Psoas muscle (tissue), 8 donors: ENCODE results near the gene RGS3. TPM values are rescaled to one million over a fixed set of nuclear protein-coding genes. Genes with fewer than 3 reads are reported as not detected.

Experiments used
- ATAC-seq, 4 donors: fragments of 200-7000 bp; cut with Tn5 transposase; one replicate each; pipeline ENCODE4 v1.9.1; 2020; ENCODE audit warnings: moderate library complexity in 3 of 4, mild to moderate bottlenecking in 2 of 4
- DNase-seq, 2 donors: peaks; one replicate each; pipeline ENCODE4 v3.0.0-alpha.2; 2020
- H3K27ac ChIP-seq: fragments of 200-600 bp; one replicate; pipeline ENCODE4 v1.8.0; 2022
- H3K27me3 ChIP-seq, 3 donors: fragments of 200-600 bp in 1 of 3; one replicate each; pipeline versions ENCODE4 v1.6.1 to v1.8.0; 2013 to 2022; ENCODE audit warnings: low read length in 2 of 3, mild to moderate bottlenecking in 2 of 3, moderate library complexity in 1 of 3; ENCODE audit not compliant: insufficient read depth in 3 of 3
- H3K36me3 ChIP-seq, 2 donors: fragments of 200-600 bp in 1 of 2; one replicate each; pipeline versions ENCODE4 v1.6.1 to v1.8.0; 2013 to 2022; ENCODE audit warnings: low read depth in 1 of 2, mild to moderate bottlenecking in 1 of 2, moderate library complexity in 1 of 2; ENCODE audit not compliant: insufficient read depth in 1 of 2
- H3K4me1 ChIP-seq: fragments of 200-600 bp; one replicate; pipeline ENCODE4 v1.8.0; 2022
- H3K4me3 ChIP-seq: fragments of 200-600 bp; one replicate; pipeline ENCODE4 v1.8.0; 2022; ENCODE audit warnings: mild to moderate bottlenecking
- H3K9me3 ChIP-seq: fragments of 200-600 bp; one replicate; pipeline ENCODE4 v1.8.0; 2022
- CTCF ChIP-seq: fragments of 200-600 bp; IDR thresholded peaks from one replicate; pipeline ENCODE4 v1.8.0; 2022; ENCODE audit warnings: antibody characterized with exemption
- WGBS, 3 donors: extraction: QIAGEN DNeasy Blood & Tissue Kit; methylation state at CpG; one replicate each; pipeline versions ENCODE4 v1.1.6 to v1.1.7; 2013; 5-methylcytosine and 5-hydroxymethylcytosine counted together
- intact Hi-C, 2 donors: fragments of 100-400 bp; cut with DNase I; formaldehyde crosslinking; loops; one replicate each; pipeline versions ENCODE4 v1.11.0 to v1.14.2; 2022
- polyA plus RNA-seq, 3 donors: library from polyadenylated mRNA; stranded (reverse); fragments of 200-250 nt; gene quantifications; one replicate each; pipeline ENCODE4 v1.2.3, GENCODE V29; 2013
- total RNA-seq, 4 donors: library from RNA; stranded (reverse); fragmentation: NEBNext Ultra II Directional in 2 of 4; extraction: Animal tissue kit (Norgen Biotek cat#: 25700) in 2 of 4; gene quantifications; one replicate each; pipeline versions ENCODE4 v1.2.1 to v1.2.4, GENCODE V29; 2021 to 2023
- donor health status: healthy with polysubstance abuse.
- donor health status: DM: no; HTN: no; CAD: no; lungs with moderate emphysema.
- donor health status: Bipolar disorder and iron deficiency.
- donor health status: healthy.
- donor health status: DM: yes; HTN: yes; CAD: no.
- donor health status: DM: no; HTN: no; CAD: no.
- donor health status: DM: no; HTN: no; CAD: no.
- donor health status: DM: yes; HTN: yes; CAD: no.

RGS3 gene
- total and polyA plus RNA-seq, 7 donors: 7.1 to 38.1 (median 14.6) TPM

DNA sequence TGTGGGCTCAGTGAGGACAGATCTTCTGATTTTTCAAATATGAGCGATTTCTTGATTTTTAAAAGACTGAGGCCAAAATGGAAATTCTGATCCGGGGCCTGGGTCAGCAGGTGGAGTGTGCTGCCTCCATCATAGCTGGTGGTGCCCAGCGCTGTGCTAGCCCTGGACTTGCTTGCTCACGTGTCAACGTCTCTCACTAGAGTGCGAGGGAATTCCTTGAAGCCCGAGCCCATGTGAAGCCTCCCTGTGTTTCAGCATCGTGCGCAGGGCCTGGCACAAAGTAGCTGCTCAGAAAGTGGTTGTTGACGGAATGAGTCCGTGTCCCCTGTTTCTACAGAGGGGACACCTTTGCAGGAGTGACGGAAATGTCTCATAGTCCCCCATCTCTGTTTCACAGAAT lies 50.5 kb downstream of the RGS3 start:
- H3K36me3 ChIP-seq: peaks cover 0 to 19% of the 10 kb centered on the region in 2 donors
- no peak for ATAC-seq
- 95 to 97% (median 97%) methylated on average over 12 of the region's 12 CpGs for WGBS, 3 donors

GRCh38 chr9:113514748-113515147 lies 51.2 kb downstream of the RGS3 start:
- 77 to 86% (median 82%) methylated on average over 5 to 6 of the region's 6 CpGs for WGBS, 3 donors
- Histone ChIP-seq H3K9me3 (no peaks in the 10 kb centered on the region), H3K4me3 (no peak overlapping the region), H3K36me3 (peaks cover 0 to 19% of the 10 kb centered on the region in 2 donors), H3K27ac (no peak overlapping the region), H3K27me3 (no peaks in the 10 kb centered on the region), H3K4me1 (peaks cover 13% of the 10 kb centered on the region)
- DNase-seq (no peak), ATAC-seq (no peak)
- intact Hi-C loops: no loop called here
- TF ChIP-seq CTCF: no peak

More for the DNA sequence above, 50.5 kb downstream of the RGS3 start:
- H3K4me3 ChIP-seq: no peak overlapping the region
- intact Hi-C loops: no loop called here
- no peak overlapping the region for H3K27ac ChIP-seq
- no peak for TF ChIP-seq CTCF
- DNase-seq: no peak
- no peaks in the 10 kb centered on the region for H3K9me3 ChIP-seq
- no peaks in the 10 kb centered on the region for H3K27me3 ChIP-seq
- H3K4me1 ChIP-seq: peaks cover 13% of the 10 kb centered on the region

DNA sequence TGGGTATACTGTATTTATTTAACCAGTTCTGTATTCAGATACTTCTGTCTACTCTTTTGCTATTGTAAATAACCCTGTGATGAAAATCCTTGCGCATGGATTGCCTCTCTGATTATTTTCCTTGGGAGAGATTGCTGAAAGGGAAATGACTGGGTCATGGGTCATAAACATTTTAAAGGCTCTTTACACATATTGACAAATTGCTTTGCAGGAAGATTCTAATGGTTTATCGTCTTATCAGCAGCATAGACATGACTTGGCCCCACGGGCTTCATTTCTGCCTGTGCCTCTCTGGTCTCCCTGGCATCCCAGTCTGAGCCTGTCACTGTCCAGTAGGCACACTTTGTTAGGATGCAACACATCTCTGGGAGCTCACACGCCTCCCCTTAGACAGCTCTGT lies 52.3 kb downstream of the RGS3 start:
- Histone ChIP-seq H3K9me3 (no peaks in the 10 kb centered on the region), H3K4me1 (peaks cover 13% of the 10 kb centered on the region), H3K27ac (no peak overlapping the region), H3K36me3 (peaks cover 0 to 19% of the 10 kb centered on the region in 2 donors), H3K27me3 (no peaks in the 10 kb centered on the region), H3K4me3 (no peak overlapping the region)
- no peak for TF ChIP-seq CTCF
- DNase-seq (no peak), ATAC-seq (no peak)
- 84 to 94% (median 93%) methylated on average over 4 of the region's 4 CpGs for WGBS, 3 donors
- intact Hi-C loops: no loop called here

DNA sequence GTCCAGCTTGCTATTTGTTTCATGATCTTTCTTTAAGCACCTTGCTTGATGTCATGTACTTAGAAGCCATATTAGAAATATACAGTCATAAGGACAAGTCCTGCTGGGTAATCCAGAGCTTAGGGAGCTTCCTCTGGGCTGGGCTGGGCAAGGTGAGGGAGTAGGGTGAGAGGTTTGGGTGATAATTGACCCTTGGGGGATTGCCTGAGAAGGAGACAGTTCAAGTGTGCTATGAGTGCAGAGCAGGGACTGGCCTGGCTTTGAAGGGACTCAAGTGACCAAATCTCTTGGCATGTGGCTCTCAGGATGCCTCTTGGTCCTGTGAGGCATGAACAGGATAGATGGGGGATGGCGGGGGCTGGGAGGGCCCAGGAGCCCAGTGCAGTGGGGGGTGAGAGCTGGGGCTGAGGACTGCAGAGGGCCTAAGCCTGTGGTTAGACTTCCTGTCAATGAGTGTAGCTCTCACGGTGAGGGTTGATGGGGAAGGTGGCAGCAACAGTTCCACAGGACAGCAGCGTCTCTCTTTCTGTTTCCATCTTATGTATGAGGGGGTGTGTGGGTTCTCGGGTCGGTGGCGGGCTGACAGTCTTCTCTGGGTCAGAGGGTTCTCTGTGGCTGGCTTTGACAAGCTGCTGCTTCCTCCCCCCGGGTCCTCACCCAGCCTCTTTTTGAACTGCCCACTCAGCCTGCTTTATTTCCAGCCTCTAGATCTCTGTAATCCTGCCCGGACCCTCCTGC lies 53.5 kb downstream of the RGS3 start:
- no peaks in the 10 kb centered on the region for H3K9me3 ChIP-seq
- no peak for TF ChIP-seq CTCF
- H3K27me3 ChIP-seq: no peaks in the 10 kb centered on the region
- intact Hi-C loops: no loop called here
- H3K27ac ChIP-seq: no peak overlapping the region
- no peak for DNase-seq
- H3K4me1 ChIP-seq: peaks cover 7% of the 10 kb centered on the region
- H3K36me3 ChIP-seq: peaks cover 0 to 19% of the 10 kb centered on the region in 2 donors
- ATAC-seq: no peak
- H3K4me3 ChIP-seq: no peak overlapping the region
- WGBS, 3 donors: 81 to 92% (median 85%) methylated on average over 7 to 8 of the region's 8 CpGs
